Measurements from ENCODE around the gene TPSAB1.
"Not testable (repeated sequence)": the region's sequence is repeated elsewhere in the genome, so short reads cannot be mapped to it uniquely, and the experiment has no call there.

The TPSAB1 gene

GRCh38 chr16:1269418-1269817 is 28.9 kb downstream of the TPSAB1 start:
- peaks cover 0 to 44% of the 10 kb centered on the region in 2 experiments for H3K27me3 ChIP-seq (ENCODE audit: control insufficient read depth in 1 of 2, insufficient read depth in 1 of 2, low read length in 2 of 2)
- H3K4ac ChIP-seq (ENCODE audit: low read depth in 1 of 2, low read length in 2 of 2); H3K27ac ChIP-seq (ENCODE audit: low read length, poor library complexity, severe bottlenecking); H3K18ac ChIP-seq (ENCODE audit: low read depth in 1 of 2, low read length in 2 of 2); H3K9me3 ChIP-seq (ENCODE audit: control insufficient read depth, low read length); H3K14ac ChIP-seq (ENCODE audit: low read length in 2 of 2); H2AK5ac ChIP-seq (ENCODE audit: low read length, severe bottlenecking); H3K9ac ChIP-seq (ENCODE audit: low read length); H3K23ac ChIP-seq (ENCODE audit: low read length in 2 of 2); H4K8ac ChIP-seq (ENCODE audit: low read length); H2BK120ac ChIP-seq (ENCODE audit: low read depth, low read length); H4K91ac ChIP-seq (ENCODE audit: low read length); H2AFZ ChIP-seq (ENCODE audit: low read depth, low read length); H2BK12ac ChIP-seq (ENCODE audit: low read length in 2 of 2); DNase-seq; H2BK5ac ChIP-seq (ENCODE audit: low read depth, low read length, poor library complexity, severe bottlenecking); H2BK15ac ChIP-seq (ENCODE audit: low read depth, poor library complexity, severe bottlenecking); H3K4me3 ChIP-seq (ENCODE audit: insufficient read depth in 1 of 2, low read depth in 1 of 2, low read length in 2 of 2); H3K36me3 ChIP-seq (ENCODE audit: control insufficient read depth in 1 of 2, insufficient read depth in 2 of 2, low read depth in 1 of 2, low read length in 2 of 2); H3K79me1 ChIP-seq (replicated peaks; ENCODE audit: low read length, poor library complexity, severe bottlenecking); H3K4me2 ChIP-seq (ENCODE audit: low read length, poor library complexity, severe bottlenecking): not testable (repeated sequence)
- peaks cover 14% of the 10 kb centered on the region for H3K4me1 ChIP-seq (ENCODE audit: control insufficient read depth, insufficient read depth, low read depth, low read length)
- 85% methylated on average over 7 of the region's 7 CpGs for WGBS

GRCh38 chr16:1271380-1271723 is 30.8 kb downstream of the TPSAB1 start:
- Histone ChIP-seq H3K9ac (ENCODE audit: low read length) (no peak overlapping the region), H3K18ac (ENCODE audit: low read depth in 1 of 2, low read length in 2 of 2) (no peak overlapping the region), H2BK5ac (ENCODE audit: low read depth, low read length, poor library complexity, severe bottlenecking) (no peak overlapping the region), H2BK120ac (ENCODE audit: low read depth, low read length) (no peak overlapping the region), H3K79me1 (replicated peaks; ENCODE audit: low read length, poor library complexity, severe bottlenecking) (no peaks in the 10 kb centered on the region), H3K4me2 (ENCODE audit: low read length, poor library complexity, severe bottlenecking) (no peak overlapping the region), H4K91ac (ENCODE audit: low read length) (no peak overlapping the region), H2AFZ (ENCODE audit: low read depth, low read length) (no peak overlapping the region), H4K8ac (ENCODE audit: low read length) (no peak overlapping the region), H2BK12ac (ENCODE audit: low read length in 2 of 2) (no peak overlapping the region), H3K4me3 (ENCODE audit: insufficient read depth in 1 of 2, low read depth in 1 of 2, low read length in 2 of 2) (no peak overlapping the region), H3K23ac (ENCODE audit: low read length in 2 of 2) (no peak overlapping the region), H3K36me3 (ENCODE audit: control insufficient read depth in 1 of 2, insufficient read depth in 2 of 2, low read depth in 1 of 2, low read length in 2 of 2) (no peaks in the 10 kb centered on the region), H3K27me3 (ENCODE audit: control insufficient read depth in 1 of 2, insufficient read depth in 1 of 2, low read length in 2 of 2) (peaks cover 0 to 50% of the 10 kb centered on the region in 2 experiments), H3K27ac (ENCODE audit: low read length, poor library complexity, severe bottlenecking) (no peak overlapping the region), H3K4ac (ENCODE audit: low read depth in 1 of 2, low read length in 2 of 2) (no peak overlapping the region), H3K4me1 (ENCODE audit: control insufficient read depth, insufficient read depth, low read depth, low read length) (peaks cover 14% of the 10 kb centered on the region), H3K14ac (ENCODE audit: low read length in 2 of 2) (no peak overlapping the region), H3K9me3 (ENCODE audit: control insufficient read depth, low read length) (no peaks in the 10 kb centered on the region), H2AK5ac (ENCODE audit: low read length, severe bottlenecking) (no peak overlapping the region), H2BK15ac (ENCODE audit: low read depth, poor library complexity, severe bottlenecking) (no peak overlapping the region)
- no peak for DNase-seq
- WGBS, result 87% methylated on average over 12 of the region's 12 CpGs

- H3K4me3 ChIP-seq (ENCODE audit: insufficient read depth in 1 of 2, low read depth in 1 of 2, low read length in 2 of 2); H2BK120ac ChIP-seq (ENCODE audit: low read depth, low read length); H2AFZ ChIP-seq (ENCODE audit: low read depth, low read length); H2BK12ac ChIP-seq (ENCODE audit: low read length in 2 of 2); DNase-seq; H3K4ac ChIP-seq (ENCODE audit: low read depth in 1 of 2, low read length in 2 of 2); H3K23ac ChIP-seq (ENCODE audit: low read length in 2 of 2); H3K9me3 ChIP-seq (ENCODE audit: control insufficient read depth, low read length); H4K91ac ChIP-seq (ENCODE audit: low read length); H3K27ac ChIP-seq (ENCODE audit: low read length, poor library complexity, severe bottlenecking); H3K79me1 ChIP-seq (replicated peaks; ENCODE audit: low read length, poor library complexity, severe bottlenecking); H3K9ac ChIP-seq (ENCODE audit: low read length); H2AK5ac ChIP-seq (ENCODE audit: low read length, severe bottlenecking); H3K4me2 ChIP-seq (ENCODE audit: low read length, poor library complexity, severe bottlenecking); H3K18ac ChIP-seq (ENCODE audit: low read depth in 1 of 2, low read length in 2 of 2); H3K14ac ChIP-seq (ENCODE audit: low read length in 2 of 2); H2BK5ac ChIP-seq (ENCODE audit: low read depth, low read length, poor library complexity, severe bottlenecking); H2BK15ac ChIP-seq (ENCODE audit: low read depth, poor library complexity, severe bottlenecking); H4K8ac ChIP-seq (ENCODE audit: low read length); H3K36me3 ChIP-seq (ENCODE audit: control insufficient read depth in 1 of 2, insufficient read depth in 2 of 2, low read depth in 1 of 2, low read length in 2 of 2): not testable (repeated sequence)
- Histone ChIP-seq H3K27me3 (ENCODE audit: control insufficient read depth in 1 of 2, insufficient read depth in 1 of 2, low read length in 2 of 2) (peaks cover 0 to 46% of the 10 kb centered on the region in 2 experiments), H3K4me1 (ENCODE audit: control insufficient read depth, insufficient read depth, low read depth, low read length) (peaks cover 14% of the 10 kb centered on the region)
- 76% methylated on average over 19 of the region's 19 CpGs for WGBS
Observed at GRCh38 chr16:1271724-1272413, 31.4 kb downstream of the TPSAB1 start.

- no peak overlapping the region for H3K14ac ChIP-seq (ENCODE audit: low read length in 2 of 2)
- no peak overlapping the region for H2BK120ac ChIP-seq (ENCODE audit: low read depth, low read length)
- H3K27me3 ChIP-seq (ENCODE audit: control insufficient read depth in 1 of 2, insufficient read depth in 1 of 2, low read length in 2 of 2), result peaks cover 4 to 47% of the 10 kb centered on the region in 2 experiments
- no peak overlapping the region for H2AK5ac ChIP-seq (ENCODE audit: low read length, severe bottlenecking)
- no peak overlapping the region for H3K23ac ChIP-seq (ENCODE audit: low read length in 2 of 2)
- H3K18ac ChIP-seq (ENCODE audit: low read depth in 1 of 2, low read length in 2 of 2), result no peak overlapping the region
- H3K36me3 ChIP-seq (ENCODE audit: control insufficient read depth in 1 of 2, insufficient read depth in 2 of 2, low read depth in 1 of 2, low read length in 2 of 2), result no peaks in the 10 kb centered on the region
- H4K91ac ChIP-seq (ENCODE audit: low read length), result no peak overlapping the region
- H3K9ac ChIP-seq (ENCODE audit: low read length), result no peak overlapping the region
- H4K8ac ChIP-seq (ENCODE audit: low read length), result no peak overlapping the region
- WGBS, result 79% methylated on average over 8 of the region's 9 CpGs
- H3K9me3 ChIP-seq (ENCODE audit: control insufficient read depth, low read length), result no peaks in the 10 kb centered on the region
- H2BK15ac ChIP-seq (ENCODE audit: low read depth, poor library complexity, severe bottlenecking), result no peak overlapping the region
- H2BK5ac ChIP-seq (ENCODE audit: low read depth, low read length, poor library complexity, severe bottlenecking), result no peak overlapping the region
- no peak overlapping the region for H3K4me2 ChIP-seq (ENCODE audit: low read length, poor library complexity, severe bottlenecking)
- H3K27ac ChIP-seq (ENCODE audit: low read length, poor library complexity, severe bottlenecking), result no peak overlapping the region
- no peaks in the 10 kb centered on the region for H3K79me1 ChIP-seq (replicated peaks; ENCODE audit: low read length, poor library complexity, severe bottlenecking)
- H2AFZ ChIP-seq (ENCODE audit: low read depth, low read length), result no peak overlapping the region
- H3K4ac ChIP-seq (ENCODE audit: low read depth in 1 of 2, low read length in 2 of 2), result no peak overlapping the region
- peaks cover 14% of the 10 kb centered on the region for H3K4me1 ChIP-seq (ENCODE audit: control insufficient read depth, insufficient read depth, low read depth, low read length)
- DNase-seq, result no peak
- no peak overlapping the region for H3K4me3 ChIP-seq (ENCODE audit: insufficient read depth in 1 of 2, low read depth in 1 of 2, low read length in 2 of 2)
- H2BK12ac ChIP-seq (ENCODE audit: low read length in 2 of 2), result no peak overlapping the region
Observed at GRCh38 chr16:1272453-1273198, 32.1 kb downstream of the TPSAB1 start.

All from mesenchymal stem cell (in vitro differentiated cells and primary cell).